WI38 (cell line): ENCODE data around the gene RAB4B.
"Not testable (repeated sequence)": the region's sequence is repeated elsewhere in the genome, so short reads cannot be mapped to it uniquely, and the experiment has no call there.

ENCODE experiments used
- H3K4me3 ChIP-seq: 2 replicates; pipeline ENCODE4 v1.5.1; 2011; ENCODE audit warnings: low read depth, mild to moderate bottlenecking, control low read depth, low read length
- CTCF ChIP-seq: IDR thresholded peaks from 2 replicates; pipeline ENCODE4 v1.5.1; 2012; ENCODE audit warnings: low read depth, mild to moderate bottlenecking, control low read depth, low read length

Gene RAB4B

GRCh38 chr19:40776364-40776763 lies 1.7 kb upstream of the RAB4B start:
- no peak for TF ChIP-seq CTCF

GRCh38 chr19:40776932-40777644 lies 959 bp upstream of the RAB4B start:
- peak overlapping the region; percentile 76 for H3K4me3 ChIP-seq
- TF ChIP-seq CTCF, result no peak

More at GRCh38 chr19:40776364-40776763, 1.7 kb upstream of the RAB4B start:
- H3K4me3 ChIP-seq, result no peak overlapping the region

GRCh38 chr19:40777645-40777936 lies 456 bp upstream of the RAB4B start:
- H3K4me3 ChIP-seq, result peak overlapping the region; percentile 76
- TF ChIP-seq CTCF, result no peak

GRCh38 chr19:40778706-40779284 lies 748 bp downstream of the RAB4B start:
- no peak for TF ChIP-seq CTCF

GRCh38 chr19:40780582-40780981 lies 2.5 kb downstream of the RAB4B start:
- no peak for TF ChIP-seq CTCF
- H3K4me3 ChIP-seq, result no peak overlapping the region

More at GRCh38 chr19:40778706-40779284, 748 bp downstream of the RAB4B start:
- peak overlapping the region; percentile 76 for H3K4me3 ChIP-seq

- TF ChIP-seq CTCF, result no peak
- no peak overlapping the region for H3K4me3 ChIP-seq
These were observed 3.1 kb downstream of the RAB4B start for GRCh38 chr19:40781140-40781539.

- TF ChIP-seq CTCF, result no peak
- no peak overlapping the region for H3K4me3 ChIP-seq
These were observed 5.7 kb downstream of the RAB4B start for GRCh38 chr19:40783711-40784110.

GRCh38 chr19:40784146-40784545 lies 6.1 kb downstream of the RAB4B start:
- not testable (repeated sequence) for H3K4me3 ChIP-seq
